Measurements from ENCODE around the gene NOXA1. TPM values are rescaled to one million over a fixed set of nuclear protein-coding genes. Genes with fewer than 3 reads are reported as not detected.
A peak's percentile ranks its signal among the peaks of the same experiment; 100 is the strongest.
"Not testable (repeated sequence)": the region's sequence is repeated elsewhere in the genome, so short reads cannot be mapped to it uniquely, and the experiment has no call there.

NOXA1 gene
- total and polyA plus RNA-seq, 9 of the 15 experiments (the other 6 are each of a cell fraction or from before 2014, with no cell fraction given), result 0.07 to 1.2 (median 0.20) TPM; not detected in 4

DNA sequence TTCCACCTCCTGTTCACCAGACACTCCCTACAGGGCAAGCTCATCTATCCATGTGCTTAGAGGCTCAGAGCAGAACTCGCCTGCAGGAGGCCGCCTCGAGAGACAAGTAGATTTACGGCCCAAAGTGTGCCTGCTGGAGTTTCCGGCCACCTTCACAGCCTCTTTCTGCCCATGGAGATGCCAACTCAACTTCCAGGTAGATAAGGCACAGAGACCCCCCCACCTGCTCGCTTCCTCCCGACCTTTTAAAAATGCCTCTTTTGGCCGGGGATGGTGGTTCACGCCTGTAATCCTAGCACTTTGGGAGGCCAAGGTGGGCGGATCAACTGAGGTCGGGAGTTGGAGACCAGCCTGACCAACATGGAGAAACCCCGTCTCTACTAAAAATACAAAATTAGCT lies 46.8 kb upstream of the NOXA1 start:
- Histone ChIP-seq H3K9me1 (ENCODE audit: control insufficient read depth, insufficient read depth, low read length) (no peaks in the 10 kb centered on the region), H4K20me1 (replicated peaks; ENCODE audit: control insufficient read depth, insufficient read depth, low read length) (no peaks in the 10 kb centered on the region), H3K4me1 (replicated peaks in 1 of 2; ENCODE audit: control insufficient read depth in 2 of 2, insufficient read depth in 2 of 2, low read length in 2 of 2) (peaks cover 0 to 18% of the 10 kb centered on the region in 2 experiments; a peak in 1 of 5 replicates), H3K4me2 (ENCODE audit: insufficient read depth, low read length) (no peak overlapping the region), H3K36me3 (ENCODE audit: control insufficient read depth, insufficient read depth, low read length) (no peaks in the 10 kb centered on the region), H3K79me2 (ENCODE audit: control insufficient read depth, insufficient read depth, low read length) (no peaks in the 10 kb centered on the region), H3K4me3 (no peak overlapping the region), H3K9me3 (replicated peaks; ENCODE audit: control insufficient read depth, insufficient read depth, low read depth, low read length) (peaks cover 12% of the 10 kb centered on the region), H3K27ac (ENCODE audit: extremely low read depth, low read depth, low read length) (no peak overlapping the region), H3K27me3 (ENCODE audit: control insufficient read depth in 2 of 2, insufficient read depth in 2 of 2, low read length in 2 of 2) (no peaks in the 10 kb centered on the region), H2AFZ (ENCODE audit: low read depth, low read length) (no peak overlapping the region), H3K9ac (ENCODE audit: insufficient read depth in 1 of 2, low read depth in 2 of 2, low read length in 2 of 2) (no peak overlapping the region)
- ChIA-PET POLR2A (no interaction called here), CTCF (ENCODE audit: low intra/inter-chr PET ratio) (no interaction called here)
- 57% methylated on average over 9 of the region's 12 CpGs for WGBS (ENCODE audit: insufficient coverage, low coverage, missing lambda C conversion rate)
- ATAC-seq (no peak), DNase-seq (ENCODE audit: extremely low read depth in 1 of 4, low spot score in 3 of 4) (no peak), FAIRE-seq (no peak)
- TF ChIP-seq GABPB1 (CRISPR knock-in tag; IDR thresholded peaks at IDR 0.05), result no peak
- TF ChIP-seq LEF1 (IDR thresholded peaks at IDR 0.05), result no peak
- no peak for TF ChIP-seq ZNF146 (CRISPR knock-in tag; IDR thresholded peaks at IDR 0.05; ENCODE audit: unreplicated experiment)
- in situ Hi-C loops (cut with MboI) (no loop called here), intact Hi-C loops (cut with micrococcal nuclease) (no loop called here)
- BruUV-seq (replicated peaks), result no TSS peak

DNA sequence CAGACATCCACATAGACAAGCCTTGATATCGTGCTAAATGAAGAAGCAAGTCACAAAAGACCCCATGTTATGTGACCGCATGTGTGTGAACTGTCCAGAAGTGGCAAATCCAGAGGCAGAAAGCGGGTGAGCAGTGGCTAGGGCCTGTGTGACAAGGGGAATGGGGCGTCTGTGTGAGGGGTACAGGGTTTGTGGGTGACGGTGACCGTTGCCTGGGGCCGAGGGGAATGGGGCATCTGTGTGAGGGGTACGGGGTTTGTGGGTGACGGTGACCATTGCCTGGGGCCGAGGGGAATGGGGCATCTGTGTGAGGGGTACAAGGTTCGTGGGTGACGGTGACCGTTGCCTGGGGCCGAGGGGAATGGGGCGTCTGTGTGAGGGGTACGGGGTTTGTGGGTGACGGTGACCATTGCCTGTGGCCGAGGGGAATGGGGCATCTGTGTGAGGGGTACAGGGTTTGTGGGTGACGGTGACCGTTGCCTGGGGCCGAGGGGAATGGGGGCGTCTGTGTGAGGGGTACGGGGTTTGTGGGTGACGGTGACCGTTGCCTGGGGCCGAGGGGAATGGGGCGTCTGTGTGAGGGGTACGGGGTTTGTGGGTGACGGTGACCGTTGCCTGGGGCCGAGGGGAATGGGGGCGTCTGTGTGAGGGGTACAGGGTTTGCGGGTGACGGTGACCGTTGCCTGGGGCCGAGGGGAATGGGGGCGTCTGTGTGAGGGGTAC lies 44.3 kb upstream of the NOXA1 start:
- in situ Hi-C loops (cut with MboI); H3K9me1 ChIP-seq (ENCODE audit: control insufficient read depth, insufficient read depth, low read length); H3K36me3 ChIP-seq (ENCODE audit: control insufficient read depth, insufficient read depth, low read length); ATAC-seq; H3K4me3 ChIP-seq; H3K27me3 ChIP-seq (ENCODE audit: control insufficient read depth in 2 of 2, insufficient read depth in 2 of 2, low read length in 2 of 2); H3K79me2 ChIP-seq (ENCODE audit: control insufficient read depth, insufficient read depth, low read length); intact Hi-C loops (cut with micrococcal nuclease); H4K20me1 ChIP-seq (replicated peaks; ENCODE audit: control insufficient read depth, insufficient read depth, low read length); FAIRE-seq; POLR2A ChIA-PET; CTCF ChIA-PET (ENCODE audit: low intra/inter-chr PET ratio); DNase-seq (ENCODE audit: extremely low read depth in 1 of 4, low spot score in 3 of 4); H3K9ac ChIP-seq (ENCODE audit: insufficient read depth in 1 of 2, low read depth in 2 of 2, low read length in 2 of 2); BruUV-seq (replicated peaks); H2AFZ ChIP-seq (ENCODE audit: low read depth, low read length); H3K27ac ChIP-seq (ENCODE audit: extremely low read depth, low read depth, low read length); H3K4me2 ChIP-seq (ENCODE audit: insufficient read depth, low read length): not testable (repeated sequence)
- TF ChIP-seq POLR2G (IDR thresholded peaks at IDR 0.05; ENCODE audit: low read depth, low read length), result peak; percentile 52
- Histone ChIP-seq H3K4me1 (replicated peaks in 1 of 2; ENCODE audit: control insufficient read depth in 2 of 2, insufficient read depth in 2 of 2, low read length in 2 of 2) (peaks cover 2 to 20% of the 10 kb centered on the region in 2 experiments; a peak in 4 of 5 replicates), H3K9me3 (replicated peaks; ENCODE audit: control insufficient read depth, insufficient read depth, low read depth, low read length) (peaks cover 12% of the 10 kb centered on the region)
- WGBS (ENCODE audit: insufficient coverage, low coverage, missing lambda C conversion rate), result 75% methylated on average over 23 of the region's 37 CpGs
